HG03097 (cell line): Measurements from ENCODE around the gene TRIM15.

Experiments
- ATAC-seq: cut with Tn5 transposase; IDR thresholded peaks from one replicate; pipeline ENCODE4 v1.9.1; 2021; ENCODE audit not compliant: unreplicated experiment, low FRiP score

Gene TRIM15

GRCh38 chr6:30194797-30195690, 31.7 kb downstream of the TRIM15 start:
- no peak for ATAC-seq

GRCh38 chr6:30195951-30196350, 32.6 kb downstream of the TRIM15 start:
- no peak for ATAC-seq

GRCh38 chr6:30196376-30196775, 33.0 kb downstream of the TRIM15 start:
- no peak for ATAC-seq

GRCh38 chr6:30198166-30199084, 35.1 kb downstream of the TRIM15 start:
- no peak for ATAC-seq

GRCh38 chr6:30200551-30201281, 37.4 kb downstream of the TRIM15 start:
- no peak for ATAC-seq

DNA sequence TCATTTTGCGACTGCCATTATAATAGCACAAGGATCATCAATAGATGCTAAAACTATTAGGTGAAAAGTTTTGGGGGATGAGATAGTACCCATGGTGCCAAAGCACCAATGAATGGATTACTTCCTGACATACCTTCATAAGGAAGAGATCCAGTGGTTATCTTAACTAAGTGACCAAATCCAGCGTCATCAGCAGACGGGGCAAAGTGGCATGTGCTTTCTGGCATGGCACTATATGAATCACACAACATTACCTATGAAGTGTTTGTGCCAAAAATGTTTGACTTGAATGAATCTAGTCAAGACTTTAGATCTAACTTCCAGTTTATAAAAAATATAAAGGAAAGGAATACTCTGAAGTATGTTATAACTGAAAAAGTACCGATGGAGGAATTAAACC, 39.0 kb downstream of the TRIM15 start:
- no peak for ATAC-seq

DNA sequence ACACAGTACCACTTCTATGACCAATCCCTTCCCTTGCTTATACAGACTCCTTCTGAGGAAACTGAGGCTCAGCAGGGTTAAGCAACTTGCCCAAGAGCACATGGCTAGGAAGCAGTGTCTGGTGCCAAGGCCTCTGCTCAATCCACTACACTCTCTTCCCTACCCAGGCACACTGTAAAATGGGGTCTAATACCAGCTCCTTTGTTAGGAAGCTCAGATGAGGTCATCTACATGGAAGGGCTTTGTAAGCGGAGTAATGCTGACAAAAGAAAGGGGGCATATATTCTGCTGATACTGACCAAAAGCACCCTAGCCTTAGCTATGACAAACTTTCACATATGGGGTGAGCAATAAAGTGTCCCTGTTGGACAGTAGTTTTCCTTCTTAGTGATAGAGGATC, 40.8 kb downstream of the TRIM15 start:
- ATAC-seq: no peak

DNA sequence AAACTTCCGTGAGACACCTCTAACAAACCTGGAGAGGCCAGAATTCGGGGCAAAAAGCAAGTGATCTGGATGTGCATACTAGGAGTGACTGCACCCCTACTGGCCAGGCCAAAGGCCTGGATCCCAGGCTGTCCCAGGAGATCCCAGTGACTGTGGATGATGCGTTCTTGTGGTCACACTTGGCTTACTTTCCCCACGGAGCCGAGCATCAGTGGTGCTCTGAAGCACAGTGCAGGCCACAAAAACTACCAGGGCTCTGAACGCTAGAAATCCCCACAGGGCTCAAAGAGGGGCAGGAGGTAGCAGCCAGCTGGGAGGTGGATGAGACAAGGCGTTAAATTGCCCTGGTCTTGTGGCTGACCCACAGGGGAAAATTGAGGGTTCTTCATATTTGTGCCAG, 42.8 kb downstream of the TRIM15 start:
- ATAC-seq: no peak

DNA sequence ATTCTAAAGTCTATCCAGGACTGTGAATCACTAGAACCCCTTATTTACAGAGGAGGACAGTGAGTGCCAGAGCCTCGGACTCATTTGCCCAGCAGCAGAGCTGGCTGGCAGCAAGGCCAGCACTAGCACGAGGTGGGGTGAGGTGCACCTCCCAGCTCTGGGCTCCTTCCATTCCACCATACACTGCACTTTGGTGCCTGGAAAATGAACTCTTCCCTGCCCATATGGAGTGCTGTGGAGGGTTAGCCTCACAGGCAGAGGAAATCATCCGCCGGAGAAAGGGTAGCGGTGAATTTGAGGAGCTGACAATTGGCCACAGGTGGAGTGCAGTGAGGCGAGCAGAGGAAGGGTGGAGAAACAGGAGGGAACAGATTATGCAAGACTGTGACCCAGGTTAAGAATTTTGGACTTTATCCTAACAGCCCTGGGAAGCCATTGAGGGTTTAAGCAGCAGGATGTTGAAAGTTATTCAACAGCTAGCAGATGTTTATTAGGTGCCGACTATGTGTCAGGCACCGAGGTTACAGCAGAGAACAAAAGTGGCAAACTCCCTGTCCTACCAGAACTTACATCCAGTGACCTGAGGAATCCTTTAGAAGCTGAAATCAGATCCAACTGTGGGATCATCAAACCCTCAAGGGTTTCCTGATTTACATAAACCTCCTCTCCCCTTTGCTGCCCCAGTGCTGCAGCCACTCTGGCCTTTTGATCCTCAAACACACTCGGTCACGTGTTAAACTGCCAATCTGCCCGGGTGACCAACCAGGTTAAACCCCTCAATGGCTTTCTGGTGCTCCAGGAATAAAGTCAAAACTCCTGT, 43.7 kb downstream of the TRIM15 start:
- ATAC-seq: no peak

- no peak for ATAC-seq
Measured at GRCh38 chr6:30207619-30208295, 44.4 kb downstream of the TRIM15 start.

DNA sequence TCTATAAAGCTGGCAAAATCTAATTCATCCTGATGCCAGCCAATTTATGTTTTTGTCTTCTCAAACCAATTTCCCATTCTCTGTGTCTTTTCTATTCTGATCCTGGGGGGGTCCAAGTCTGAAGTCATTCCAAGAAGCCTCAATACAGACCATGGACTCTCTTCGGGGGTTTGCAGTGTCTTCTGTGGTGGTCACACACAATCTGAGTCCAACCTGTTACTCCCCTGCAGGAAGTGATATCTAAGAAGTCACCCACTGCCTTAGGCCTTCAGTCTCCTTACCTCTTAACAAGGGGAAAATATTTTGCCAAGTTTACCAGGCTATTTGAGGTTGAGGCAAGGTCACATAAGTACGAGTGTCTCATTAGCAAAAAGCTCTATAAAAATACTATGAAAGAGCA, 48.0 kb downstream of the TRIM15 start:
- no peak for ATAC-seq

DNA sequence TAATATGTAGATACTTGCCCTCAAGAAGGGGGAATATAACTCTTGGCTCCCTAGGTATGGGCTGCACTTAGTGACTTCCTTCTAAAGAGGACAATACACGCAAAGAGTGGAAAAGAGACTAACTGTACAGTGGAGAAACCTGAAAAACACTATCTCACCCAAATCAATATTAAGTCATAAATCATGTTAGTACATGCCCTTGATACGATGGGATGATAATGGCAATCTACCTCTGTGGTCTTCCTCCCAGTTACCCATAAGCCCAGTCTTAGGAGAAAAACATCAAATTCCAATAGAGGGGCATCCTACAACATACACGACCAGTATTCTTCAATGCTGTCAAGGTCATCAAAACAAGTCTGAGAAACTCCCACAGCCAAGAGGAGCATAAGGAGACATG, 48.6 kb downstream of the TRIM15 start:
- ATAC-seq: no peak

DNA sequence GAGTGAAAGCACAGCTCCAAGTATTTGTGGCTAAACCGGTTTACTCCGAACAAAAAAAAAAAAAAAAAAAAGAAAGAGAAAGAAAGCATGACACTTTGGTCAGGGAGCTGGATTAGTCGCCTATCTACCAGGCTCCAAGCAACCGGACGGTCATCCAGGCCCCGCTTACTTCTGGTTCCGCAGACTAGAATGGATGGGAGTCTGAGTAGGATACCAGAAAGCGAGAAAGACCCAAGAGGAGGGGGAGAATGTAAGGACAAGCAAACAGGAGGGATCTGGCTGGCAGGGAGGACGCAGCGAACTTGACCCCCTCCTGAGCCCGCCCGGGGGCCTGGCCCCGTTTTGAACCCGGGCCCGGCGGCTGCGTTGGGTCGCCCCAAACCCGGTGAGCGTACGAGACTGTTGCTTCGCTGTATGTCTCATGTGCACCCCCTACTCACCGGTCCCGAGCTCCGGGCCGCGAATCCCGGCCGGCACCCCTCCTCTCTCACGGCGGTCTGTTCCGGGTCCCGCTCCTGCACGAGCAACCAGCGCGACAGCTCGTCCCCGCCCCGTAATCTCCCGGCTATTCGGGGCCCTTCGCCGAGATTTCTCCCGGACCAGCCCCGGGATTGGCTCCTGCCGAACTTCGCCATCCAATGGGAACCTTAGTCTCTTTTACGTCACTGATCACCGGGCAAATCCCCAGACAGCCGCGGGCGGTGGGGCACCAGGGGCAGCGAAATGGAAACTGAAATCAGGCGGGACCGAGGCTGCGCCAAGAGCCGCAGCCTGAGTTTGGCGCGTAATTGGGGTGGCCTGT, 49.7 kb downstream of the TRIM15 start, which contains the start of gene TRIM26:
TRIM26 (minus strand) TSS at position 542 of the 802 bp plus-strand sequence. CDS start 14,303 bp downstream, outside the sequence.
- peak; percentile 83 for ATAC-seq

- ATAC-seq: no peak
Measured at GRCh38 chr6:30213667-30213956, 50.3 kb downstream of the TRIM15 start.

DNA sequence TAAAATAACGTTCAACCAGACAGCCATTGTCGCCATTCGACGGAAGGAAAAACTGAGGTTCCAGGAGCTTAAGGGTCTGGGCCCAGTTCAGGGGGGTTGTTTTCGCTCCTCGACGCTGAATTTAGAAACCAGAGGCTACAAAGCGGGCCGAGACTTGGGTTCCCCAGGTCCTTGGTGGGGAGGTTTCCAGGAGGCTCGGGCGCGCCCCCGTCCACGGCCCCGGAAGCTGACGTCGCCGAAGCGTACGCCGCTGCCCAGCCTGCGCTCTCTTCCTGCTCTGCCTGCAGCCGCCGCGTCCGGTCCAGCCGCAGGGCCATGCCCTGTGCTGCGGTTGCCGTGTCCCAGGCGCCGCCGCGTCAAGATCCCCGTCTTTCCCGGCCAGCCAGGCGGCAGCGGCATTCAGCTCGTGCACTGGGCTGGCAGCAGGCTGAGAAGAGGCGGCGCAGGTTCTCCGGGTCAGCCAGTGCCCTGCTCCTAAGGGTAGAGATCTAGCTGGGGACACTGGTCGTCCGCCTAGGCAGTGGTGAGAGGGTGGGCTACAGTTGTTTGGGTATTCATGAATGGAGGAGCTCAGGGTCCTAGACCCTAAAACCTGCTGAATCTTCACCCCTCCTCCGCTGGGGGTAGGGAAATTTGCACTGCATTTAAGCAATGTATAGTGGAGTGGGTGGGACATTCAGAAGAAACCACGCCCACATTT, 50.8 kb downstream of the TRIM15 start:
- peak; percentile 44 for ATAC-seq

- ATAC-seq: no peak
Measured at GRCh38 chr6:30214657-30214982, 51.3 kb downstream of the TRIM15 start.

DNA sequence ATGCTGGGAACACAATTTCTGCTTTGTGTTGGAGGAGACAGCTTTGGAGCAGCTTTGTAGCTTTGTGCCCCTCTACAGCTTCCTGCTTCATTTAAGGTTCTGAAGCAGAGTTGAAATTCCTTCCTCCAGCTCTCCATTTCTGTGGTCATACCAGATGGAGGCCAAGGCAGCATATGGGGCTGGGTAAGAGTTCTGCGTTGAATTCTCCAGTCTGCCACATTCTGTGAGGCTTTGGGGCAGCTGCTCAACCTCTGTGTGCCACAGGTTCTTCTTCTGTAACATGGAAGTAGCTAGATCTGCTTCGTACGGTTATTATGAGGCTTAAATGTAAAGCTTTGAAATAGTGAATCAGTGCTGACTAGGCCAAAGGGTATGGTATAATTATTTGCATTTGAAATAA, 52.8 kb downstream of the TRIM15 start:
- no peak for ATAC-seq

GRCh38 chr6:30219244-30219643, 55.9 kb downstream of the TRIM15 start:
- no peak for ATAC-seq
